ENCODE results near the gene IL10RA.
"Not testable (repeated sequence)": the region's sequence is repeated elsewhere in the genome, so short reads cannot be mapped to it uniquely, and the experiment has no call there.

GRCh38 chr11:118007563-118008270, 21.5 kb downstream of the IL10RA start:
- TF ChIP-seq CTCF (conservative IDR thresholded peaks at IDR 0.05; ENCODE audit: low read depth, low read length); EZH2phosphoT487 (IDR thresholded peaks at IDR 0.05; ENCODE audit: borderline replicate concordance, low read length); EZH2 (IDR thresholded peaks at IDR 0.05; ENCODE audit: low read length, unreplicated experiment): not testable (repeated sequence)
